OCI-LY3 (cell line): ENCODE measurements around the gene HMSD.

Experiments
- H2AFZ ChIP-seq: fragments of 200-600, 300-600 bp; shearing (Covaris generic); 2 replicates; pipeline ENCODE4 v1.6.0; 2014; ENCODE audit warnings: antibody characterized with exemption, low read depth, low read length
- H3K27ac ChIP-seq: fragments of 200-600, 300-600 bp; sonication (generic); 2 replicates; pipeline ENCODE4 v1.5.1; 2014; ENCODE audit warnings: mild to moderate bottlenecking, low read length, moderate library complexity, mixed read lengths
- H3K27me3 ChIP-seq: fragments of 200-600, 300-600 bp; sonication (generic); 2 replicates; pipeline ENCODE4 v1.6.1; 2014; ENCODE audit warnings: low read depth, low read length, mixed read lengths
- H3K36me3 ChIP-seq: fragments of 200-600, 300-600 bp; sonication (generic); replicated peaks from 2 replicates; pipeline ENCODE3; 2014; ENCODE audit warnings: low read depth, low read length, mixed read lengths
- H3K4me1 ChIP-seq: fragments of 300-600, 200-600 bp; sonication (generic); 2 replicates; pipeline ENCODE4 v1.6.1; 2014; ENCODE audit warnings: low read length, mixed read lengths
- H3K4me2 ChIP-seq: fragments of 200-600, 300-600 bp; sonication (generic); 2 replicates; pipeline ENCODE4 v1.6.1; 2014; ENCODE audit warnings: low read length, mixed read lengths
- H3K4me3 ChIP-seq: fragments of 300-600, 200-600 bp; sonication (generic); 2 replicates; pipeline ENCODE4 v1.5.1; 2014; ENCODE audit warnings: antibody characterized with exemption, mild to moderate bottlenecking, low read length, moderate library complexity
- H3K79me2 ChIP-seq: fragments of 300-600, 200-600 bp; shearing (Covaris generic); 2 replicates; pipeline ENCODE4 v1.6.1; 2014; ENCODE audit warnings: mild to moderate bottlenecking, low read length, mixed read lengths
- H3K9ac ChIP-seq: fragments of 300-600, 200-600 bp; shearing (Covaris generic); 2 replicates; pipeline ENCODE4 v1.6.0; 2014; ENCODE audit warnings: mild to moderate bottlenecking, low read length, moderate library complexity
- H3K9me3 ChIP-seq: fragments of 200-600, 300-600 bp; shearing (Covaris generic); 2 replicates; pipeline ENCODE4 v1.6.1; 2014; ENCODE audit warnings: low read length, mixed read lengths; ENCODE audit not compliant: insufficient read depth
- H4K20me1 ChIP-seq: fragments of 200-600, 300-600 bp; sonication (generic); 2 replicates; pipeline ENCODE4 v1.6.1; 2016; ENCODE audit warnings: low read length, mixed read lengths; ENCODE audit not compliant: insufficient read depth
- CTCF ChIP-seq: fragments of 200-600, 300-600 bp; sonication (generic); IDR thresholded peaks from 2 replicates; pipeline ENCODE4 v1.5.1; 2014; ENCODE audit warnings: antibody characterized with exemption, low read length, low read depth
- EZH2phosphoT487 ChIP-seq: fragments of 200-600 bp; shearing (Covaris generic); IDR thresholded peaks from 2 replicates; pipeline ENCODE4 v1.6.1; 2018; ENCODE audit warnings: antibody characterized with exemption, mixed run types, low read depth

HMSD gene

GRCh38 chr18:63949068-63949737 is at the start of gene HMSD:
TSS of gene HMSD (plus strand) at chr18:63949301. CDS start at chr18:63953456, 4,155 bp downstream.
- Histone ChIP-seq H4K20me1 (no peaks in the 10 kb centered on the region), H3K27ac (no peak within 1 kb of the TSS), H3K9me3 (no peaks in the 10 kb centered on the region), H3K79me2 (no peaks in the 10 kb centered on the region), H3K4me3 (no peak within 1 kb of the TSS), H3K9ac (no peak within 1 kb of the TSS), H3K27me3 (peaks cover 2% of the 10 kb centered on the region), H2AFZ (no peak within 1 kb of the TSS), H3K36me3 (no peaks in the 10 kb centered on the region), H3K4me2 (no peak within 1 kb of the TSS), H3K4me1 (peaks cover 14% of the 10 kb centered on the region)
- TF ChIP-seq EZH2phosphoT487 = no peak
- no peak for TF ChIP-seq CTCF

- H3K36me3 ChIP-seq = no peaks in the 10 kb centered on the region
- no peaks in the 10 kb centered on the region for H3K79me2 ChIP-seq
- peaks cover 9% of the 10 kb centered on the region; the same call in 1 of the 2 replicates for H3K4me1 ChIP-seq
- no peak overlapping the region for H3K4me2 ChIP-seq
- no peak overlapping the region for H3K27ac ChIP-seq
- no peak overlapping the region for H3K9ac ChIP-seq
- H3K27me3 ChIP-seq = no peaks in the 10 kb centered on the region
- H3K4me3 ChIP-seq = no peak overlapping the region
- no peaks in the 10 kb centered on the region for H3K9me3 ChIP-seq
- no peak overlapping the region for H2AFZ ChIP-seq
- TF ChIP-seq CTCF = no peak
- no peak for TF ChIP-seq EZH2phosphoT487
- H4K20me1 ChIP-seq = no peaks in the 10 kb centered on the region
Observed at GRCh38 chr18:63903851-63904570, 45.1 kb upstream of the HMSD start.

GRCh38 chr18:63904694-63905093 is 44.4 kb upstream of the HMSD start:
- TF ChIP-seq EZH2phosphoT487 (no peak), CTCF (no peak)

GRCh38 chr18:63905361-63905760 is 43.7 kb upstream of the HMSD start:
- no peak overlapping the region for H3K9ac ChIP-seq
- no peak overlapping the region for H3K4me3 ChIP-seq
- H3K36me3 ChIP-seq = no peaks in the 10 kb centered on the region
- H3K79me2 ChIP-seq = no peaks in the 10 kb centered on the region
- no peak for TF ChIP-seq EZH2phosphoT487
- no peak for TF ChIP-seq CTCF
- no peaks in the 10 kb centered on the region for H3K27me3 ChIP-seq
- H3K9me3 ChIP-seq = no peaks in the 10 kb centered on the region
- no peak overlapping the region for H2AFZ ChIP-seq
- no peaks in the 10 kb centered on the region for H4K20me1 ChIP-seq
- no peak overlapping the region for H3K4me2 ChIP-seq
- H3K4me1 ChIP-seq = peaks cover 22% of the 10 kb centered on the region
- no peak overlapping the region for H3K27ac ChIP-seq

More at GRCh38 chr18:63904694-63905093, 44.4 kb upstream of the HMSD start:
- H3K4me1 ChIP-seq = peaks cover 16% of the 10 kb centered on the region
- no peak overlapping the region for H3K9ac ChIP-seq
- no peak overlapping the region for H3K4me3 ChIP-seq
- H3K9me3 ChIP-seq = no peaks in the 10 kb centered on the region
- no peak overlapping the region for H3K4me2 ChIP-seq
- no peaks in the 10 kb centered on the region for H4K20me1 ChIP-seq
- no peak overlapping the region for H2AFZ ChIP-seq
- H3K79me2 ChIP-seq = no peaks in the 10 kb centered on the region
- H3K36me3 ChIP-seq = no peaks in the 10 kb centered on the region
- no peaks in the 10 kb centered on the region for H3K27me3 ChIP-seq
- no peak overlapping the region for H3K27ac ChIP-seq
